ENCODE data around the gene RACK1.
"Not testable (repeated sequence)": the region's sequence is repeated elsewhere in the genome, so short reads cannot be mapped to it uniquely, and the experiment has no call there.

- TF ChIP-seq HDAC2 (IDR thresholded peaks at IDR 0.05); POLR2A (IDR thresholded peaks at IDR 0.05; ENCODE audit: low read length); KDM1A (IDR thresholded peaks at IDR 0.05; ENCODE audit: low read depth); SMC3 (IDR thresholded peaks at IDR 0.05): not testable (repeated sequence)
- TF ChIP-seq, protein P1, sequence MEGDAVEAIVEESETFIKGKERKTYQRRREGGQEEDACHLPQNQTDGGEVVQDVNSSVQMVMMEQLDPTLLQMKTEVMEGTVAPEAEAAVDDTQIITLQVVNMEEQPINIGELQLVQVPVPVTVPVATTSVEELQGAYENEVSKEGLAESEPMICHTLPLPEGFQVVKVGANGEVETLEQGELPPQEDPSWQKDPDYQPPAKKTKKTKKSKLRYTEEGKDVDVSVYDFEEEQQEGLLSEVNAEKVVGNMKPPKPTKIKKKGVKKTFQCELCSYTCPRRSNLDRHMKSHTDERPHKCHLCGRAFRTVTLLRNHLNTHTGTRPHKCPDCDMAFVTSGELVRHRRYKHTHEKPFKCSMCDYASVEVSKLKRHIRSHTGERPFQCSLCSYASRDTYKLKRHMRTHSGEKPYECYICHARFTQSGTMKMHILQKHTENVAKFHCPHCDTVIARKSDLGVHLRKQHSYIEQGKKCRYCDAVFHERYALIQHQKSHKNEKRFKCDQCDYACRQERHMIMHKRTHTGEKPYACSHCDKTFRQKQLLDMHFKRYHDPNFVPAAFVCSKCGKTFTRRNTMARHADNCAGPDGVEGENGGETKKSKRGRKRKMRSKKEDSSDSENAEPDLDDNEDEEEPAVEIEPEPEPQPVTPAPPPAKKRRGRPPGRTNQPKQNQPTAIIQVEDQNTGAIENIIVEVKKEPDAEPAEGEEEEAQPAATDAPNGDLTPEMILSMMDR (IDR thresholded peaks at IDR 0.05) = not testable (repeated sequence)
Measured at GRCh38 chr5:181210698-181211097, 33.0 kb downstream of the RACK1 start.

Measured in A549 (cell line).